ENCODE results near the gene CASK.
"Not testable (repeated sequence)": the region's sequence is repeated elsewhere in the genome, so short reads cannot be mapped to it uniquely, and the experiment has no call there.

The CASK gene

GRCh38 chrX:41553688-41554087, 369.7 kb downstream of the CASK start:
- no peak for DNase-seq

GRCh38 chrX:41548411-41548810, 374.9 kb downstream of the CASK start:
- DNase-seq: no peak

GRCh38 chrX:41543668-41544067, 379.7 kb downstream of the CASK start:
- DNase-seq: no peak

- DNase-seq: no peak
These were observed 380.3 kb downstream of the CASK start for GRCh38 chrX:41543025-41543424.

GRCh38 chrX:41542536-41542935, 380.8 kb downstream of the CASK start:
- no peak for DNase-seq

GRCh38 chrX:41542135-41542534, 381.2 kb downstream of the CASK start:
- DNase-seq: no peak

GRCh38 chrX:41541386-41541785, 382.0 kb downstream of the CASK start:
- no peak for DNase-seq

GRCh38 chrX:41538707-41539106, 384.6 kb downstream of the CASK start:
- no peak for DNase-seq

- DNase-seq: no peak
These were observed 393.3 kb downstream of the CASK start for GRCh38 chrX:41530085-41530484.

- no peak for DNase-seq
These were observed 394.1 kb downstream of the CASK start for GRCh38 chrX:41529221-41529620.

- no peak for DNase-seq
These were observed 394.6 kb downstream of the CASK start for GRCh38 chrX:41528784-41529183.

- DNase-seq: no peak
These were observed 396.4 kb downstream of the CASK start for GRCh38 chrX:41526925-41527324.

- no peak for DNase-seq
These were observed 397.1 kb downstream of the CASK start for GRCh38 chrX:41526271-41526670.

GRCh38 chrX:41522671-41523070, 400.7 kb downstream of the CASK start:
- DNase-seq: no peak

GRCh38 chrX:41522081-41522480, 401.3 kb downstream of the CASK start:
- DNase-seq: no peak

GRCh38 chrX:41519468-41519867, 403.9 kb downstream of the CASK start:
- DNase-seq: no peak

- no peak for DNase-seq
These were observed 404.5 kb downstream of the CASK start for GRCh38 chrX:41518841-41519220.

GRCh38 chrX:41518127-41518840, 405.1 kb downstream of the CASK start:
- no peak for DNase-seq

- no peak for DNase-seq
These were observed 406.2 kb downstream of the CASK start for GRCh38 chrX:41516999-41517765.

GRCh38 chrX:41516456-41516855, 406.9 kb downstream of the CASK start:
- DNase-seq: no peak

- no peak for DNase-seq
These were observed 408.0 kb downstream of the CASK start for GRCh38 chrX:41515376-41515775.

- DNase-seq: no peak
These were observed 409.2 kb downstream of the CASK start for GRCh38 chrX:41514179-41514578.

GRCh38 chrX:41512853-41513252, 410.5 kb downstream of the CASK start:
- not testable (repeated sequence) for DNase-seq

- no peak for DNase-seq
These were observed 411.0 kb downstream of the CASK start for GRCh38 chrX:41512394-41512793.

- no peak for DNase-seq
These were observed 415.4 kb downstream of the CASK start for GRCh38 chrX:41507919-41508318.
